ENCODE results near the gene SNX18. TPM values are rescaled to one million over a fixed set of nuclear protein-coding genes. Genes with fewer than 3 reads are reported as not detected.

The SNX18 gene
- total RNA-seq, 4 donors from 2014 or later = 50.4 to 89.4 (median 72.8) TPM

DNA sequence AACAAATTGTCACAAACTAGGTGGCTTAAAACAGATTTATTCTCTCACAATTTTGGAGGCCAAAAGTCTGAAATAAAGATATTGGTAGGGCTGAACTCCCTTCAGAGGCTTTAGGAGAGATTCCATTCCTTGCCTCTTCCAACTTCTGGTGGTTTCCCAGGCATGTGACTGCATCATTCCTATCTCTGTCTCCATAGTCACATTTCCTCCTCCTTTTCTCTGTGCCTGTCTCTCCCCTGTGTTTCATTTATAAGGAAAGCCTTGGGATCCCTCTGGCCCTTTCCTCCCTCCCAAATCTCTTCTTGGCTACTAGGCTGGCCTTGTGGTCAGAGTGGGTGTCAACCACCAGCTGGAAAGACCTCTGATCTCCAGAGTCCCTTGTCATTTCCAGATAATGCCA lies 78.2 kb downstream of the SNX18 start:
- TF ChIP-seq, protein P1, sequence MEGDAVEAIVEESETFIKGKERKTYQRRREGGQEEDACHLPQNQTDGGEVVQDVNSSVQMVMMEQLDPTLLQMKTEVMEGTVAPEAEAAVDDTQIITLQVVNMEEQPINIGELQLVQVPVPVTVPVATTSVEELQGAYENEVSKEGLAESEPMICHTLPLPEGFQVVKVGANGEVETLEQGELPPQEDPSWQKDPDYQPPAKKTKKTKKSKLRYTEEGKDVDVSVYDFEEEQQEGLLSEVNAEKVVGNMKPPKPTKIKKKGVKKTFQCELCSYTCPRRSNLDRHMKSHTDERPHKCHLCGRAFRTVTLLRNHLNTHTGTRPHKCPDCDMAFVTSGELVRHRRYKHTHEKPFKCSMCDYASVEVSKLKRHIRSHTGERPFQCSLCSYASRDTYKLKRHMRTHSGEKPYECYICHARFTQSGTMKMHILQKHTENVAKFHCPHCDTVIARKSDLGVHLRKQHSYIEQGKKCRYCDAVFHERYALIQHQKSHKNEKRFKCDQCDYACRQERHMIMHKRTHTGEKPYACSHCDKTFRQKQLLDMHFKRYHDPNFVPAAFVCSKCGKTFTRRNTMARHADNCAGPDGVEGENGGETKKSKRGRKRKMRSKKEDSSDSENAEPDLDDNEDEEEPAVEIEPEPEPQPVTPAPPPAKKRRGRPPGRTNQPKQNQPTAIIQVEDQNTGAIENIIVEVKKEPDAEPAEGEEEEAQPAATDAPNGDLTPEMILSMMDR (IDR thresholded peaks at IDR 0.05) = no peak
- no peak for TF ChIP-seq POLR2A (IDR thresholded peaks at IDR 0.05)
- DNase-seq = no peak
- no peaks in the 10 kb centered on the region for H3K9me3 ChIP-seq
- H3K4me3 ChIP-seq (replicated peaks in 1 of 3) = no peak overlapping the region
- H3K36me3 ChIP-seq = no peaks in the 10 kb centered on the region
- intact Hi-C loops (cut with DNase I) = no loop called here
- no peaks in the 10 kb centered on the region for H3K27me3 ChIP-seq
- H3K4me1 ChIP-seq = peaks cover 7 to 15% of the 10 kb centered on the region in 2 donors
- no peak overlapping the region for H3K27ac ChIP-seq

Other genes with a start within 250 kb of the SNX18 start
- gene ARL15, start 207.2 kb upstream of the SNX18 start, total RNA-seq = 10 to 100 TPM; 23.2 to 39.0 (median 29.5) TPM
- not detected for gene HSPB3, start 62.1 kb upstream of the SNX18 start, total RNA-seq

Data from thyroid gland (tissue), 4 donors.